Measurements from ENCODE around the gene AQP12B. TPM values are rescaled to one million over a fixed set of nuclear protein-coding genes. Genes with fewer than 3 reads are reported as not detected.
"Not testable (repeated sequence)": the region's sequence is repeated elsewhere in the genome, so short reads cannot be mapped to it uniquely, and the experiment has no call there.

AQP12B gene
- total and polyA plus RNA-seq, 4 donors, result not detected

- H3K36me3 ChIP-seq (ENCODE audit: control insufficient read depth in 4 of 4, insufficient read depth in 3 of 4, low read depth in 1 of 4, low read length in 3 of 4); H3K9me3 ChIP-seq (ENCODE audit: control insufficient read depth in 4 of 4, low read length in 3 of 4); H3K9ac ChIP-seq (ENCODE audit: low read depth in 1 of 2, low read length in 2 of 2); DNase-seq (ENCODE audit: low spot score); H3K4me3 ChIP-seq (ENCODE audit: low read depth in 1 of 3, low read length in 3 of 3); H3K27me3 ChIP-seq (ENCODE audit: control insufficient read depth in 4 of 4, insufficient read depth in 4 of 4, low read length in 3 of 4); H3K4me1 ChIP-seq (ENCODE audit: control insufficient read depth in 4 of 4, insufficient read depth in 4 of 4, low read length in 3 of 4); H3K27ac ChIP-seq (ENCODE audit: low read depth in 1 of 2, low read length in 2 of 2): not testable (repeated sequence)
- 68% methylated on average over 4 of the region's 15 CpGs for WGBS
These were observed 769 bp upstream of the AQP12B start for GRCh38 chr2:240683329-240683979.

- H3K27ac ChIP-seq (ENCODE audit: low read depth in 1 of 2, low read length in 2 of 2); DNase-seq (ENCODE audit: low spot score); H3K9me3 ChIP-seq (ENCODE audit: control insufficient read depth in 4 of 4, low read length in 3 of 4); H3K4me3 ChIP-seq (ENCODE audit: low read depth in 1 of 3, low read length in 3 of 3); H3K9ac ChIP-seq (ENCODE audit: low read depth in 1 of 2, low read length in 2 of 2); H3K4me1 ChIP-seq (ENCODE audit: control insufficient read depth in 4 of 4, insufficient read depth in 4 of 4, low read length in 3 of 4); H3K36me3 ChIP-seq (ENCODE audit: control insufficient read depth in 4 of 4, insufficient read depth in 3 of 4, low read depth in 1 of 4, low read length in 3 of 4); H3K27me3 ChIP-seq (ENCODE audit: control insufficient read depth in 4 of 4, insufficient read depth in 4 of 4, low read length in 3 of 4): not testable (repeated sequence)
- 27% methylated on average over 2 of the region's 11 CpGs for WGBS
These were observed 2.5 kb downstream of the AQP12B start for GRCh38 chr2:240680185-240680584.

- DNase-seq (ENCODE audit: low spot score); H3K27me3 ChIP-seq (ENCODE audit: control insufficient read depth in 4 of 4, insufficient read depth in 4 of 4, low read length in 3 of 4); H3K4me3 ChIP-seq (ENCODE audit: low read depth in 1 of 3, low read length in 3 of 3); H3K9me3 ChIP-seq (ENCODE audit: control insufficient read depth in 4 of 4, low read length in 3 of 4); H3K9ac ChIP-seq (ENCODE audit: low read depth in 1 of 2, low read length in 2 of 2); H3K27ac ChIP-seq (ENCODE audit: low read depth in 1 of 2, low read length in 2 of 2); H3K4me1 ChIP-seq (ENCODE audit: control insufficient read depth in 4 of 4, insufficient read depth in 4 of 4, low read length in 3 of 4); H3K36me3 ChIP-seq (ENCODE audit: control insufficient read depth in 4 of 4, insufficient read depth in 3 of 4, low read depth in 1 of 4, low read length in 3 of 4): not testable (repeated sequence)
- WGBS, result no CpG with 5 or more reads among the region's 19 CpGs
These were observed 3.8 kb downstream of the AQP12B start for GRCh38 chr2:240678909-240679308.

- DNase-seq (ENCODE audit: low spot score); H3K9me3 ChIP-seq (ENCODE audit: control insufficient read depth in 4 of 4, low read length in 3 of 4); H3K4me3 ChIP-seq (ENCODE audit: low read depth in 1 of 3, low read length in 3 of 3); H3K36me3 ChIP-seq (ENCODE audit: control insufficient read depth in 4 of 4, insufficient read depth in 3 of 4, low read depth in 1 of 4, low read length in 3 of 4); H3K9ac ChIP-seq (ENCODE audit: low read depth in 1 of 2, low read length in 2 of 2); H3K27me3 ChIP-seq (ENCODE audit: control insufficient read depth in 4 of 4, insufficient read depth in 4 of 4, low read length in 3 of 4); H3K27ac ChIP-seq (ENCODE audit: low read depth in 1 of 2, low read length in 2 of 2); H3K4me1 ChIP-seq (ENCODE audit: control insufficient read depth in 4 of 4, insufficient read depth in 4 of 4, low read length in 3 of 4): not testable (repeated sequence)
- 70% methylated on average over 6 of the region's 14 CpGs for WGBS
These were observed 4.6 kb downstream of the AQP12B start for GRCh38 chr2:240678043-240678442.

GRCh38 chr2:240675345-240675744 is 7.3 kb downstream of the AQP12B start:
- WGBS, result no CpG with 5 or more reads among the region's 24 CpGs
- not testable (repeated sequence) for H3K27me3 ChIP-seq (ENCODE audit: control insufficient read depth in 4 of 4, insufficient read depth in 4 of 4, low read length in 3 of 4); H3K27ac ChIP-seq (ENCODE audit: low read depth in 1 of 2, low read length in 2 of 2); H3K9ac ChIP-seq (ENCODE audit: low read depth in 1 of 2, low read length in 2 of 2); DNase-seq (ENCODE audit: low spot score); H3K4me1 ChIP-seq (ENCODE audit: control insufficient read depth in 4 of 4, insufficient read depth in 4 of 4, low read length in 3 of 4); H3K36me3 ChIP-seq (ENCODE audit: control insufficient read depth in 4 of 4, insufficient read depth in 3 of 4, low read depth in 1 of 4, low read length in 3 of 4); H3K4me3 ChIP-seq (ENCODE audit: low read depth in 1 of 3, low read length in 3 of 3); H3K9me3 ChIP-seq (ENCODE audit: control insufficient read depth in 4 of 4, low read length in 3 of 4)

GRCh38 chr2:240674461-240675184 is 8.1 kb downstream of the AQP12B start:
- H3K4me1 ChIP-seq (ENCODE audit: control insufficient read depth in 4 of 4, insufficient read depth in 4 of 4, low read length in 3 of 4); H3K27ac ChIP-seq (ENCODE audit: low read depth in 1 of 2, low read length in 2 of 2); DNase-seq (ENCODE audit: low spot score); H3K27me3 ChIP-seq (ENCODE audit: control insufficient read depth in 4 of 4, insufficient read depth in 4 of 4, low read length in 3 of 4); H3K9ac ChIP-seq (ENCODE audit: low read depth in 1 of 2, low read length in 2 of 2); H3K4me3 ChIP-seq (ENCODE audit: low read depth in 1 of 3, low read length in 3 of 3); H3K9me3 ChIP-seq (ENCODE audit: control insufficient read depth in 4 of 4, low read length in 3 of 4); H3K36me3 ChIP-seq (ENCODE audit: control insufficient read depth in 4 of 4, insufficient read depth in 3 of 4, low read depth in 1 of 4, low read length in 3 of 4): not testable (repeated sequence)
- WGBS, result 39% methylated on average over 12 of the region's 16 CpGs

All from liver (tissue), 9 donors.